HepG2 (cell line): ENCODE results near the gene MIA. TPM values are rescaled to one million over a fixed set of nuclear protein-coding genes. Genes with fewer than 3 reads are reported as not detected.
A peak's percentile ranks its signal among the peaks of the same experiment; 100 is the strongest.

ENCODE experiments used
- ATAC-seq: fragments of 200-7000 bp; cut with Tn5 transposase; 3 replicates; pipeline ENCODE4 v1.9.1; 2020; ENCODE audit warnings: mild to moderate bottlenecking, moderate library complexity
- BruUV-seq: library from RNA; stranded (reverse); fragments of 400-500 nt; replicated peaks from 2 replicates; lab custom pipeline; 2021; lab: Mats Ljungman, UMichigan
- CTCF ChIA-PET: fragments of 300-600 bp; formaldehyde crosslinking; extraction: SDS; loops from one replicate; lab custom pipeline; 2021; ENCODE audit warnings: low total read pairs, inconsistent platforms, low intra/inter-chr PET ratio; lab: Yijun Ruan, JAX
- POLR2A ChIA-PET: fragments of 350-600 bp; sonication (Branson Sonifier 250); formaldehyde crosslinking; loops from one replicate; lab custom pipeline; 2020; ENCODE audit warnings: antibody characterized with exemption, inconsistent platforms; lab: Yijun Ruan, JAX
- DNase-seq: peaks from one replicate; pipeline ENCODE4 v3.0.0-alpha.2; 2015; ENCODE audit warnings: low spot score
- FAIRE-seq: peaks from 3 replicates; lab custom pipeline; 2011; peaks lifted over from hg19 to GRCh38; lab: Jason Lieb, UNC
- H2AFZ ChIP-seq: one replicate; pipeline ENCODE4 v1.6.1; 2011; ENCODE audit warnings: low read length, inconsistent platforms
- H3K27ac ChIP-seq: fragments of 300-600 bp; 3 replicates; pipeline ENCODE4 v1.8.0; 2011; ENCODE audit warnings: mixed run types, mild to moderate bottlenecking, mixed read lengths, low read length, inconsistent platforms; ENCODE audit not compliant: insufficient read depth; ENCODE audit errors: extremely low read length
- H3K27me3 ChIP-seq, 2 experiments: fragments of 200-600 bp in 1 of 2; 2 replicates in 1 of 2; 3 replicates in 1 of 2; pipeline versions ENCODE4 v1.6.0 to v1.8.0; 2011; ENCODE audit warnings: low read length in 2 of 2, mild to moderate bottlenecking in 2 of 2, moderate library complexity in 2 of 2, inconsistent platforms in 1 of 2; ENCODE audit not compliant: insufficient read depth in 2 of 2, control insufficient read depth in 1 of 2
- H3K36me3 ChIP-seq, 2 experiments: fragments of 200-600 bp in 1 of 2; replicated peaks in 1 of 2; 2 replicates in 1 of 2; 3 replicates in 1 of 2; pipeline versions ENCODE4 v1.5.1 to v1.8.0; 2011; ENCODE audit warnings: low read length in 2 of 2, inconsistent platforms in 1 of 2; ENCODE audit not compliant: insufficient read depth in 2 of 2, control insufficient read depth in 1 of 2
- H3K4me1 ChIP-seq: 2 replicates; pipeline ENCODE4 v1.5.1; 2012; ENCODE audit warnings: low read length, inconsistent platforms; ENCODE audit not compliant: insufficient read depth
- H3K4me2 ChIP-seq: 2 replicates; pipeline ENCODE4 v1.6.0; 2011; ENCODE audit warnings: low read depth, low read length, inconsistent platforms
- H3K4me3 ChIP-seq, 3 experiments: fragments of 200-600 bp in 1 of 3; sonication (generic), shearing (Covaris generic) in 1 of 3; replicated peaks in 1 of 3; 2 replicates each; pipeline ENCODE4 v1.5.1; 2011 to 2016; ENCODE audit warnings: low read length in 3 of 3, inconsistent platforms in 2 of 3, low read depth in 2 of 3, mild to moderate bottlenecking in 2 of 3, control low read depth in 1 of 3, mixed read lengths in 1 of 3; ENCODE audit not compliant: insufficient read depth in 1 of 3
- H3K79me2 ChIP-seq: one replicate; pipeline ENCODE4 v1.6.1; 2011; ENCODE audit warnings: low read length, inconsistent platforms; ENCODE audit not compliant: insufficient read depth
- H3K9ac ChIP-seq: 2 replicates; pipeline ENCODE4 v1.6.0; 2011; ENCODE audit warnings: mild to moderate bottlenecking, low read depth, low read length, inconsistent platforms; ENCODE audit not compliant: insufficient read depth
- H3K9me3 ChIP-seq: 2 replicates; pipeline ENCODE4 v1.5.1; 2012; ENCODE audit warnings: mild to moderate bottlenecking, low read length
- H4K20me1 ChIP-seq: 2 replicates; pipeline ENCODE4 v1.6.0; 2011; ENCODE audit warnings: inconsistent platforms, mild to moderate bottlenecking, low read length, moderate library complexity; ENCODE audit not compliant: insufficient read depth
- SALL1 ChIP-seq: sonication (generic); formaldehyde crosslinking; IDR thresholded peaks from 2 replicates; pipeline ENCODE4 v1.8.0; 2022; ENCODE audit warnings: mild to moderate bottlenecking, missing genetic modification reagents
- ZBTB1 ChIP-seq: sonication (generic); formaldehyde crosslinking; IDR thresholded peaks from 2 replicates; pipeline ENCODE4 v1.4.0; 2020; ENCODE audit warnings: missing genetic modification reagents, borderline replicate concordance
- ZNF605 ChIP-seq: sonication (generic); formaldehyde crosslinking; IDR thresholded peaks from 2 replicates; pipeline ENCODE4 v1.8.0; 2022; ENCODE audit warnings: mild to moderate bottlenecking, missing genetic modification reagents
- ZNF687 ChIP-seq: sonication (generic); formaldehyde crosslinking; IDR thresholded peaks from 2 replicates; pipeline ENCODE4 v1.5.1; 2020; ENCODE audit warnings: mild to moderate bottlenecking, missing genetic modification reagents, moderate library complexity
- ZNF878 ChIP-seq: sonication (generic); formaldehyde crosslinking; IDR thresholded peaks from 2 replicates; pipeline ENCODE4 v1.8.1; 2023; ENCODE audit warnings: mild to moderate bottlenecking, missing genetic modification reagents, moderate library complexity
- WGBS: methylation state at CpG from one replicate; pipeline ENCODE4 v1.1.6; 2017; ENCODE audit warnings: low lambda C conversion rate; 5-methylcytosine and 5-hydroxymethylcytosine counted together
- in situ Hi-C: cut with HindIII; loops from 2 replicates; pipeline ENCODE4 v1.10.0; 2017; ENCODE audit warnings: low pct_unique_long_range_greater_than_20kb; ENCODE audit not compliant: extremely low pct_ligation_motif_present
- intact Hi-C: fragments of 100-400 bp; cut with micrococcal nuclease; formaldehyde crosslinking; loops from one replicate; pipeline ENCODE4 v1.10.0; 2022; ENCODE audit not compliant: unreplicated experiment
- polyA plus RNA-seq, 8 experiments: library from polyadenylated mRNA; depleted of rRNA in 3 of 8; stranded (reverse) in 7 of 8; unstranded in 1 of 8; fragments of >200 nt; fragmentation: Illumina TruSeq in 4 of 8; extraction: Trizol in 4 of 8; gene quantifications; 2 replicates each; pipeline versions ENCODE4 v1.2.1 to v1.2.3, GENCODE V29; 2011 to 2016; ENCODE audit warnings: low read depth in 4 of 8, missing spikeins in 1 of 8, mixed read lengths in 1 of 8; ENCODE audit not compliant: insufficient read depth in 1 of 8
- total RNA-seq, 5 experiments: library from RNA; depleted of rRNA; stranded (reverse); fragments of >200 nt; fragmentation: Illumina TruSeq; extraction: Trizol; gene quantifications; 2 replicates each; pipeline ENCODE4 v1.2.3, GENCODE V29; 2016; ENCODE audit warnings: low read depth in 1 of 5
- TF ChIP-seq, protein P1 (sequence below): sonication (generic); formaldehyde crosslinking; IDR thresholded peaks from 2 replicates; pipeline ENCODE4 v1.9.0; 2021; ENCODE audit warnings: missing genetic modification reagents, mild to moderate bottlenecking, borderline replicate concordance
- TF ChIP-seq, protein P2 (sequence below): sonication (generic); formaldehyde crosslinking; IDR thresholded peaks from 2 replicates; pipeline ENCODE4 v1.5.0; 2020; ENCODE audit warnings: mild to moderate bottlenecking, missing genetic modification reagents, borderline replicate concordance
- TF ChIP-seq, protein P3 (sequence below): sonication (generic); formaldehyde crosslinking; IDR thresholded peaks from 2 replicates; pipeline ENCODE4 v1.4.0; 2020; ENCODE audit warnings: missing genetic modification reagents

Gene MIA
- total and polyA plus RNA-seq, 2 of the 13 experiments (the other 11 are each of a cell fraction or from before 2014, with no cell fraction given), result 0.61 TPM; not detected in 1

GRCh38 chr19:40744554-40745401 lies 30.5 kb upstream of the MIA start:
- Histone ChIP-seq H3K9ac (peak overlapping the region; percentile 45; the same call in 1 of the 2 replicates), H3K4me2 (peak overlapping the region; percentile 61), H3K27ac (peak overlapping the region; percentile 40), H3K79me2 (peaks cover 8% of the 10 kb centered on the region), H3K4me1 (peaks cover 42% of the 10 kb centered on the region), H3K36me3 (peaks cover 0 to 5% of the 10 kb centered on the region in 2 experiments; a peak in 2 of 5 replicates), H3K27me3 (no peaks in the 10 kb centered on the region; a peak in 1 of 5 replicates), H2AFZ (no peak overlapping the region), H4K20me1 (no peaks in the 10 kb centered on the region), H3K4me3 (peak overlapping the region in 1 of 3 experiments; percentile 26; a peak in 1 of 6 replicates), H3K9me3 (no peaks in the 10 kb centered on the region)
- 54% methylated on average over 6 of the region's 17 CpGs for WGBS
- ATAC-seq (peak; percentile 57), FAIRE-seq (peak; percentile 36), DNase-seq (peak; percentile 21)
- in situ Hi-C loops, result no loop called here
- CTCF ChIA-PET, result interaction anchor here (0.7 to 1.6 kb wide), 2 partner anchors 62 to 63 kb away, joined by 3 to 4 read pairs; no protein-coding TSS in a partner anchor
- intact Hi-C loops, result loop anchor here (2.0 kb wide), 1 partner anchor 62 kb away; no protein-coding TSS in a partner anchor
- BruUV-seq, result no TSS peak
- POLR2A ChIA-PET, result interaction anchor here (0.7 to 2.2 kb wide), 9 partner anchors 10 to 54 kb away, joined by 3 to 9 read pairs (median 3); partner anchors contain the start of genes COQ8B, EGLN2, ITPKC and RAB4B
- no peak for TF ChIP-seq ZBTB1
- TF ChIP-seq, protein P1, sequence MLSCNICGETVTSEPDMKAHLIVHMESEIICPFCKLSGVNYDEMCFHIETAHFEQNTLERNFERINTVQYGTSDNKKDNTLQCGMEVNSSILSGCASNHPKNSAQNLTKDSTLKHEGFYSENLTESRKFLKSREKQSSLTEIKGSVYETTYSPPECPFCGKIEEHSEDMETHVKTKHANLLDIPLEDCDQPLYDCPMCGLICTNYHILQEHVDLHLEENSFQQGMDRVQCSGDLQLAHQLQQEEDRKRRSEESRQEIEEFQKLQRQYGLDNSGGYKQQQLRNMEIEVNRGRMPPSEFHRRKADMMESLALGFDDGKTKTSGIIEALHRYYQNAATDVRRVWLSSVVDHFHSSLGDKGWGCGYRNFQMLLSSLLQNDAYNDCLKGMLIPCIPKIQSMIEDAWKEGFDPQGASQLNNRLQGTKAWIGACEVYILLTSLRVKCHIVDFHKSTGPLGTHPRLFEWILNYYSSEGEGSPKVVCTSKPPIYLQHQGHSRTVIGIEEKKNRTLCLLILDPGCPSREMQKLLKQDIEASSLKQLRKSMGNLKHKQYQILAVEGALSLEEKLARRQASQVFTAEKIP, result no peak
- no peak for TF ChIP-seq ZNF605
- TF ChIP-seq ZNF878, result 0 out of 2 replicates have a peak, but pooled peaks have one; percentile 2
- peak; percentile 25; the same call in 1 of the 2 replicates for TF ChIP-seq SALL1 (CRISPR knock-in tag)
- TF ChIP-seq, protein P2, sequence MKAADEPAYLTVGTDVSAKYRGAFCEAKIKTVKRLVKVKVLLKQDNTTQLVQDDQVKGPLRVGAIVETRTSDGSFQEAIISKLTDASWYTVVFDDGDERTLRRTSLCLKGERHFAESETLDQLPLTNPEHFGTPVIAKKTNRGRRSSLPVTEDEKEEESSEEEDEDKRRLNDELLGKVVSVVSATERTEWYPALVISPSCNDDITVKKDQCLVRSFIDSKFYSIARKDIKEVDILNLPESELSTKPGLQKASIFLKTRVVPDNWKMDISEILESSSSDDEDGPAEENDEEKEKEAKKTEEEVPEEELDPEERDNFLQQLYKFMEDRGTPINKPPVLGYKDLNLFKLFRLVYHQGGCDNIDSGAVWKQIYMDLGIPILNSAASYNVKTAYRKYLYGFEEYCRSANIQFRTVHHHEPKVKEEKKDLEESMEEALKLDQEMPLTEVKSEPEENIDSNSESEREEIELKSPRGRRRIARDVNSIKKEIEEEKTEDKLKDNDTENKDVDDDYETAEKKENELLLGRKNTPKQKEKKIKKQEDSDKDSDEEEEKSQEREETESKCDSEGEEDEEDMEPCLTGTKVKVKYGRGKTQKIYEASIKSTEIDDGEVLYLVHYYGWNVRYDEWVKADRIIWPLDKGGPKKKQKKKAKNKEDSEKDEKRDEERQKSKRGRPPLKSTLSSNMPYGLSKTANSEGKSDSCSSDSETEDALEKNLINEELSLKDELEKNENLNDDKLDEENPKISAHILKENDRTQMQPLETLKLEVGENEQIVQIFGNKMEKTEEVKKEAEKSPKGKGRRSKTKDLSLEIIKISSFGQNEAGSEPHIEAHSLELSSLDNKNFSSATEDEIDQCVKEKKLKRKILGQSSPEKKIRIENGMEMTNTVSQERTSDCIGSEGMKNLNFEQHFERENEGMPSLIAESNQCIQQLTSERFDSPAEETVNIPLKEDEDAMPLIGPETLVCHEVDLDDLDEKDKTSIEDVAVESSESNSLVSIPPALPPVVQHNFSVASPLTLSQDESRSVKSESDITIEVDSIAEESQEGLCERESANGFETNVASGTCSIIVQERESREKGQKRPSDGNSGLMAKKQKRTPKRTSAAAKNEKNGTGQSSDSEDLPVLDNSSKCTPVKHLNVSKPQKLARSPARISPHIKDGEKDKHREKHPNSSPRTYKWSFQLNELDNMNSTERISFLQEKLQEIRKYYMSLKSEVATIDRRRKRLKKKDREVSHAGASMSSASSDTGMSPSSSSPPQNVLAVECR, result peak; percentile 26; the same call in 1 of the 2 replicates
- TF ChIP-seq, protein P3, sequence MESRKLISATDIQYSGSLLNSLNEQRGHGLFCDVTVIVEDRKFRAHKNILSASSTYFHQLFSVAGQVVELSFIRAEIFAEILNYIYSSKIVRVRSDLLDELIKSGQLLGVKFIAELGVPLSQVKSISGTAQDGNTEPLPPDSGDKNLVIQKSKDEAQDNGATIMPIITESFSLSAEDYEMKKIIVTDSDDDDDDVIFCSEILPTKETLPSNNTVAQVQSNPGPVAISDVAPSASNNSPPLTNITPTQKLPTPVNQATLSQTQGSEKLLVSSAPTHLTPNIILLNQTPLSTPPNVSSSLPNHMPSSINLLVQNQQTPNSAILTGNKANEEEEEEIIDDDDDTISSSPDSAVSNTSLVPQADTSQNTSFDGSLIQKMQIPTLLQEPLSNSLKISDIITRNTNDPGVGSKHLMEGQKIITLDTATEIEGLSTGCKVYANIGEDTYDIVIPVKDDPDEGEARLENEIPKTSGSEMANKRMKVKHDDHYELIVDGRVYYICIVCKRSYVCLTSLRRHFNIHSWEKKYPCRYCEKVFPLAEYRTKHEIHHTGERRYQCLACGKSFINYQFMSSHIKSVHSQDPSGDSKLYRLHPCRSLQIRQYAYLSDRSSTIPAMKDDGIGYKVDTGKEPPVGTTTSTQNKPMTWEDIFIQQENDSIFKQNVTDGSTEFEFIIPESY (CRISPR knock-in tag), result 0 out of 2 replicates have a peak, but pooled peaks have one; percentile 43
- TF ChIP-seq ZNF687 (CRISPR knock-in tag), result peak; percentile 37; the same call in 1 of the 2 replicates
